Smooth muscle cell (in vitro differentiated cells): Measurements from ENCODE around the gene RGS8. TPM values are rescaled to one million over a fixed set of nuclear protein-coding genes. Genes with fewer than 3 reads are reported as not detected.

Source experiments
- DNase-seq: peaks from one replicate; lab custom pipeline; 2025; ENCODE audit not compliant: unreplicated experiment; lab: John Stamatoyannopoulos, UW
- H2AFZ ChIP-seq: fragments of 200-600 bp; sonication (generic); 2 replicates; pipeline ENCODE4 v1.6.0; 2016; ENCODE audit warnings: antibody characterized with exemption, low read depth, mild to moderate bottlenecking
- H3F3A ChIP-seq: fragments of 200-600 bp; sonication (generic); 2 replicates; pipeline ENCODE4 v1.6.0; 2017; ENCODE audit warnings: antibody characterized with exemption, low read depth
- H3K27ac ChIP-seq: fragments of 200-600 bp; sonication (generic); 2 replicates; pipeline ENCODE4 v1.5.1; 2016; ENCODE audit warnings: low read depth, mild to moderate bottlenecking
- H3K27me3 ChIP-seq: fragments of 200-600 bp; sonication (generic); 2 replicates; pipeline ENCODE4 v1.6.1; 2016; ENCODE audit warnings: low read depth, mild to moderate bottlenecking
- H3K36me3 ChIP-seq: fragments of 200-600 bp; sonication (generic); 2 replicates; pipeline ENCODE4 v1.5.1; 2016; ENCODE audit warnings: low read depth
- H3K4me1 ChIP-seq: fragments of 200-600 bp; sonication (generic); 2 replicates; pipeline ENCODE4 v1.5.1; 2016; ENCODE audit warnings: low read depth
- H3K4me2 ChIP-seq: fragments of 200-600 bp; sonication (generic); 2 replicates; pipeline ENCODE4 v1.6.0; 2016; ENCODE audit warnings: mild to moderate bottlenecking
- H3K4me3 ChIP-seq: fragments of 200-600 bp; sonication (generic); 2 replicates; pipeline ENCODE4 v1.5.1; 2016; ENCODE audit warnings: mild to moderate bottlenecking
- H3K79me2 ChIP-seq: fragments of 200-600 bp; sonication (generic); 2 replicates; pipeline ENCODE4 v1.6.0; 2016; ENCODE audit warnings: low read depth, mild to moderate bottlenecking
- H3K9ac ChIP-seq: fragments of 200-600 bp; sonication (generic); 2 replicates; pipeline ENCODE4 v1.6.0; 2016; ENCODE audit warnings: low read depth
- H3K9me3 ChIP-seq: fragments of 200-600 bp; sonication (generic); replicated peaks from 2 replicates; pipeline ENCODE4 v1.5.1; 2016; ENCODE audit warnings: low read depth
- H4K20me1 ChIP-seq: fragments of 200-600 bp; sonication (generic); 2 replicates; pipeline ENCODE4 v1.6.0; 2016; ENCODE audit warnings: low read depth
- WGBS: methylation state at CpG from one replicate; pipeline ENCODE4 v1.1.7; 2016; ENCODE audit warnings: low lambda C conversion rate; 5-methylcytosine and 5-hydroxymethylcytosine counted together
- polyA plus RNA-seq: library from polyadenylated mRNA; unstranded; fragments of >200 nt; fragmentation: Nextera tagmentation; extraction: Ambion mirVana; gene quantifications from 2 replicates; pipeline ENCODE4 v1.2.1, GENCODE V29; 2016
- total RNA-seq: library from RNA; depleted of rRNA; stranded (reverse); fragments of >200 nt; gene quantifications from 2 replicates; pipeline ENCODE4 v1.2.3, GENCODE V29; 2014
- TF ChIP-seq, protein P1 (sequence below): fragments of 200-600 bp; sonication (generic); IDR thresholded peaks from 2 replicates; pipeline ENCODE4 v1.5.1; 2017; ENCODE audit warnings: borderline replicate concordance, mild to moderate bottlenecking, antibody characterized with exemption; ENCODE audit not compliant: insufficient read depth, poor library complexity, severe bottlenecking

The RGS8 gene
- total and polyA plus RNA-seq, 2 experiments from 2014 or later: not detected

- H3K4me2 ChIP-seq: no peak overlapping the region
- H3K36me3 ChIP-seq: no peaks in the 10 kb centered on the region
- 95% methylated on average over 4 of the region's 4 CpGs for WGBS
- H3K4me1 ChIP-seq: no peaks in the 10 kb centered on the region
- no peaks in the 10 kb centered on the region for H3K9me3 ChIP-seq
- H3K27me3 ChIP-seq: no peaks in the 10 kb centered on the region
- no peak overlapping the region for H3K4me3 ChIP-seq
- H3K27ac ChIP-seq: no peak overlapping the region
- no peaks in the 10 kb centered on the region for H3F3A ChIP-seq
- no peaks in the 10 kb centered on the region for H3K79me2 ChIP-seq
- no peak overlapping the region for H2AFZ ChIP-seq
- TF ChIP-seq, protein P1, sequence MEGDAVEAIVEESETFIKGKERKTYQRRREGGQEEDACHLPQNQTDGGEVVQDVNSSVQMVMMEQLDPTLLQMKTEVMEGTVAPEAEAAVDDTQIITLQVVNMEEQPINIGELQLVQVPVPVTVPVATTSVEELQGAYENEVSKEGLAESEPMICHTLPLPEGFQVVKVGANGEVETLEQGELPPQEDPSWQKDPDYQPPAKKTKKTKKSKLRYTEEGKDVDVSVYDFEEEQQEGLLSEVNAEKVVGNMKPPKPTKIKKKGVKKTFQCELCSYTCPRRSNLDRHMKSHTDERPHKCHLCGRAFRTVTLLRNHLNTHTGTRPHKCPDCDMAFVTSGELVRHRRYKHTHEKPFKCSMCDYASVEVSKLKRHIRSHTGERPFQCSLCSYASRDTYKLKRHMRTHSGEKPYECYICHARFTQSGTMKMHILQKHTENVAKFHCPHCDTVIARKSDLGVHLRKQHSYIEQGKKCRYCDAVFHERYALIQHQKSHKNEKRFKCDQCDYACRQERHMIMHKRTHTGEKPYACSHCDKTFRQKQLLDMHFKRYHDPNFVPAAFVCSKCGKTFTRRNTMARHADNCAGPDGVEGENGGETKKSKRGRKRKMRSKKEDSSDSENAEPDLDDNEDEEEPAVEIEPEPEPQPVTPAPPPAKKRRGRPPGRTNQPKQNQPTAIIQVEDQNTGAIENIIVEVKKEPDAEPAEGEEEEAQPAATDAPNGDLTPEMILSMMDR: no peak
- H4K20me1 ChIP-seq: no peaks in the 10 kb centered on the region
- H3K9ac ChIP-seq: no peak overlapping the region
- DNase-seq: no peak
Measured at GRCh38 chr1:182656842-182657397, 27.5 kb downstream of the RGS8 start.

DNA sequence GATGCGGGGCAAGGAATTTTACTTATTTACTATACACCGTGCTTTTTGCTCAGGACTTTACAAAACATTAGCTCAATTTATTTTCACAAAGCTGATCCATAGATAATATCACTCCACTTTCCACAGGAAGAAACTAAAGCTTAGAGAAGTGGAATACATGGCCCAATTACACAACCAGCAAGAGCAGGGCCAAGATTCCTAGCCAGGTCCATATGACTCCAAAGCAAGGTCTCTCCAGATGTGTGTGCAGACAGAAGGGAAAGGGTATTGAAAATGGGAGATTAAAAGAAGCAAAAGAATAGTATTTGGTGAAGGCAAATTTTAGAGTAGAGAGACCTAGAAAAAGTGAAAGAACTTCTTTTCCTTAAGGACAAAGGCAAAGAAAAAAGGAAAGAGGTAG is 30.4 kb downstream of the RGS8 start:
- DNase-seq: no peak
- no peaks in the 10 kb centered on the region for H3K9me3 ChIP-seq
- H3K4me2 ChIP-seq: no peak overlapping the region
- H3K27me3 ChIP-seq: no peaks in the 10 kb centered on the region
- H3K36me3 ChIP-seq: no peaks in the 10 kb centered on the region
- H3K4me3 ChIP-seq: no peak overlapping the region
- no peak overlapping the region for H3K9ac ChIP-seq
- WGBS: 95% methylated on average over 2 of the region's 2 CpGs
- H3K4me1 ChIP-seq: no peaks in the 10 kb centered on the region
- TF ChIP-seq, protein P1: no peak
- H3K27ac ChIP-seq: no peak overlapping the region
- no peaks in the 10 kb centered on the region for H4K20me1 ChIP-seq
- no peak overlapping the region for H2AFZ ChIP-seq
- no peaks in the 10 kb centered on the region for H3K79me2 ChIP-seq
- H3F3A ChIP-seq: no peaks in the 10 kb centered on the region

GRCh38 chr1:182652933-182653332 is 31.5 kb downstream of the RGS8 start:
- Histone ChIP-seq H3K4me3 (no peak overlapping the region), H3K27ac (no peak overlapping the region), H3F3A (no peaks in the 10 kb centered on the region), H3K9ac (no peak overlapping the region), H3K4me1 (no peaks in the 10 kb centered on the region), H3K27me3 (no peaks in the 10 kb centered on the region), H3K36me3 (no peaks in the 10 kb centered on the region), H4K20me1 (no peaks in the 10 kb centered on the region), H3K4me2 (no peak overlapping the region), H3K9me3 (no peaks in the 10 kb centered on the region), H3K79me2 (no peaks in the 10 kb centered on the region), H2AFZ (no peak overlapping the region)
- DNase-seq: no peak
- TF ChIP-seq, protein P1: no peak
- 80% methylated on average over 3 of the region's 3 CpGs for WGBS

DNA sequence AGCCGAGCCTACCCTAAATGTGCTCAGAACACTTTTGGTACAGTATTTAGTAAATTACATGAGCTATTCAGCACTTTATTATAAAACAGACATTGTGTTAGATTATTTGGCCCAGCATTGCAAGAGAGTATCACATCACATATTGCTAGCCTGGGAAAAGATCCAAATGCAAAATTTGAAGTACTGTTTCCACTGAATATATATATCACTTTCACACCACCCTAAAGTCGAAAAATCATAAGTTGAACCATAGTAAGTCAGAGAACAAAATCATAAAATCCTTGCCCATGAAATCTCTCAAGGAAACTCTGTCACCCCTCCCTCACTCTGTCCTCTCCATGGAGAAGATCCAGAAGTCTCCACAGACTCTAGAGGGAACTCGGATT is 33.1 kb downstream of the RGS8 start:
- 81% methylated on average over 3 of the region's 3 CpGs for WGBS
- no peaks in the 10 kb centered on the region for H3K79me2 ChIP-seq
- no peaks in the 10 kb centered on the region for H3K27me3 ChIP-seq
- H3K9me3 ChIP-seq: no peaks in the 10 kb centered on the region
- no peak overlapping the region for H3K27ac ChIP-seq
- no peaks in the 10 kb centered on the region for H4K20me1 ChIP-seq
- no peak overlapping the region for H3K4me3 ChIP-seq
- no peak overlapping the region for H2AFZ ChIP-seq
- no peak for DNase-seq
- no peaks in the 10 kb centered on the region for H3K36me3 ChIP-seq
- no peaks in the 10 kb centered on the region for H3K4me1 ChIP-seq
- TF ChIP-seq, protein P1: no peak
- H3K4me2 ChIP-seq: no peak overlapping the region
- no peaks in the 10 kb centered on the region for H3F3A ChIP-seq
- H3K9ac ChIP-seq: no peak overlapping the region
